ENCODE measurements around the gene ADAMTSL3. TPM values are rescaled to one million over a fixed set of nuclear protein-coding genes. Genes with fewer than 3 reads are reported as not detected.

Gene ADAMTSL3
- total and polyA plus RNA-seq, 2 donors (not counting 1 experiment from before 2014, with no cell fraction given), result 0.01 TPM; not detected in 1

DNA sequence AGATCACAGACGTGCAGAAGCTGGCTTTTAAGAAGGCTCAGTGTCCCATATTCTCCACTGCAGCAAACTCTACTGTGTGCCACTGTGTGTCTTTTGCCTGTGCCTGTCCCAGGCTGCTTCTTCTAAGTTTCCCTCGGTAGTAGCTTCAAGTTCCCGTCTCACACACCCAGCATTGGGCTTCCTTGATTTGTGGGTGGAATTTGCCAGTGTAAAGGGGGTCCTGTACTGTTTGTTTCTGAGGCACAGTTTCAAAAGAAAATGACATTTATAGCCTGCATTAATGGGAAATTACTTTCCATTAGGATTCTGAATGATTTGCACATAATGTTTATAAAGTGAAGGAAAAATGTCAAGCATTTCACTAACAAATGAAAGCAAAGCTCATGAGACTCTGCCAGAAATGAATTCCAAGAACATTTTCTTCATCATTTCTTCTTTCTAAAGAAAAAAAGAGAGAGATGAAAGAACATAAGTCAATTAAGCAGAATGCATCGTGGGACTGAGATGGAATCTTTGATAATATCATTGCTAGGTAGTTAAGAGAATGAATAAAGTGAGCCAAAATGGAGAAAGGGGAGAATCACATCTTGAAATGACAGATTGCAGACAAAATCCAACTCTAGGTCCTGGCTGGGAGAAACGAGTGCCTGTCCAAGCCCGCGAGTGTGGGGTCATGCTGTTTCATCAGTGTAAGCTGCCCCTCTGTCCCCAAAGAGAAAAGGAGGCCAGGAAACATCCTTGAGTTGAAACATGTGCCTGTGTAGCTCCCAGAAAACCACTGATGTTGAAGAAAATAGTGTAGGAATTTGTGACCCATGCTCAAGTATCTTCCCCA lies 48.6 kb upstream of the ADAMTSL3 start:
- no peak overlapping the region for H2AFZ ChIP-seq (ENCODE audit: insufficient read depth, low read depth, low read length, poor library complexity, severe bottlenecking)
- ChIA-PET POLR2A (no interaction called here), CTCF (interaction anchor here (0.6 kb wide), 1 partner anchor 1306 kb away, joined by 4 read pairs; no protein-coding TSS in a partner anchor)
- DNase-seq (no peak), ATAC-seq (ENCODE audit: low read depth) (no peak)
- H3K4me1 ChIP-seq (ENCODE audit: control insufficient read depth in 2 of 2, insufficient read depth in 2 of 2, low read length in 2 of 2), result no peaks in the 10 kb centered on the region
- no peaks in the 10 kb centered on the region for H3K36me3 ChIP-seq (replicated peaks in 1 of 2; ENCODE audit: control extremely low read depth in 1 of 2, control insufficient read depth in 1 of 2, extremely low read depth in 1 of 2, insufficient read depth in 2 of 2, low read length in 1 of 2)
- H3K27me3 ChIP-seq (replicated peaks in 1 of 4; ENCODE audit: control extremely low read depth in 1 of 4, control insufficient read depth in 3 of 4, insufficient read depth in 4 of 4, low read length in 3 of 4), result peaks cover 0 to 4% (median 0%) of the 10 kb centered on the region in 4 experiments
- no peaks in the 10 kb centered on the region for H3K4me1 Mint-ChIP-seq
- H3K4me3 Mint-ChIP-seq, result no peak overlapping the region
- H3K9me3 ChIP-seq (ENCODE audit: control extremely low read depth in 1 of 3, control insufficient read depth in 2 of 3, insufficient read depth in 1 of 3, low read length in 2 of 3), result no peaks in the 10 kb centered on the region
- TF ChIP-seq CTCF (IDR thresholded peaks at IDR 0.05) (no peak), EZH2 (IDR thresholded peaks at IDR 0.05; ENCODE audit: borderline replicate concordance, insufficient read depth, low read depth, low read length, poor library complexity, severe bottlenecking) (no peak)
- no peaks in the 10 kb centered on the region for H4K20me1 ChIP-seq (ENCODE audit: control insufficient read depth, insufficient read depth, low read length, poor library complexity, severe bottlenecking)
- H3K9ac ChIP-seq (ENCODE audit: low read length), result no peak overlapping the region
- no peaks in the 10 kb centered on the region for H3K79me2 ChIP-seq (ENCODE audit: control insufficient read depth, insufficient read depth, low read length)
- no peak overlapping the region for H3K4me2 ChIP-seq (replicated peaks; ENCODE audit: low read depth, low read length, poor library complexity, severe bottlenecking)
- 92% methylated on average over 7 of the region's 7 CpGs for WGBS (ENCODE audit: insufficient coverage)
- H3K27ac ChIP-seq (ENCODE audit: low read length in 2 of 2), result no peak overlapping the region
- no peak overlapping the region for H3K27ac Mint-ChIP-seq
- H3K4me3 ChIP-seq (ENCODE audit: control extremely low read depth in 1 of 5, extremely low read depth in 1 of 5, insufficient read depth in 1 of 5, low read depth in 2 of 5, low read length in 4 of 5), result no peak overlapping the region
- peaks cover 2% of the 10 kb centered on the region for H3K9me3 Mint-ChIP-seq (ENCODE audit: insufficient read depth)
- H3K27me3 Mint-ChIP-seq, result peaks cover 7% of the 10 kb centered on the region
- intact Hi-C loops (cut with micrococcal nuclease), result no loop called here

DNA sequence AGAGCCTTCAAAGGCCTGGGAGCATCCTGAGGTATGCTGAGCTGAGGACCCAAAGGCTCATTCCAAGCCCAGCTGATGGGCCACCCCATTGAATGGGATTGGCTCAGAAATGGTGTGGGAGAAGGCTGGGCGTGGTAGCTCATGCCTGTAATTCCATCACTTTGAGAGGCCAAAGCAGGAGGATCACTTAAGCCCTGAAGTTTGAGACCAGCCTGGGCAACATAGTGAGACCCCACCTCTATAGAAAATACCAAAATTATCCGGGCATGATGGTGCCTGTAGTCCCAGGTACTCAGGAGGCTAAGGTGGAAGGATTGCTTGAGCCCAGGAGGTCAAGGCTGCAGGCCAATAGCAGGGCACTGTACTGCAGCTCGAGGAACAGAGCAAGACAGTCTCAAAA lies 43.8 kb upstream of the ADAMTSL3 start:
- Histone ChIP-seq H4K20me1 (ENCODE audit: control insufficient read depth, insufficient read depth, low read length, poor library complexity, severe bottlenecking) (no peaks in the 10 kb centered on the region), H3K4me3 (ENCODE audit: control extremely low read depth in 1 of 5, extremely low read depth in 1 of 5, insufficient read depth in 1 of 5, low read depth in 2 of 5, low read length in 4 of 5) (no peak overlapping the region), H3K9ac (ENCODE audit: low read length) (no peak overlapping the region), H3K36me3 (replicated peaks in 1 of 2; ENCODE audit: control extremely low read depth in 1 of 2, control insufficient read depth in 1 of 2, extremely low read depth in 1 of 2, insufficient read depth in 2 of 2, low read length in 1 of 2) (no peaks in the 10 kb centered on the region), H3K4me2 (replicated peaks; ENCODE audit: low read depth, low read length, poor library complexity, severe bottlenecking) (no peak overlapping the region), H2AFZ (ENCODE audit: insufficient read depth, low read depth, low read length, poor library complexity, severe bottlenecking) (no peak overlapping the region), H3K27me3 (replicated peaks in 1 of 4; ENCODE audit: control extremely low read depth in 1 of 4, control insufficient read depth in 3 of 4, insufficient read depth in 4 of 4, low read length in 3 of 4) (no peaks in the 10 kb centered on the region), H3K79me2 (ENCODE audit: control insufficient read depth, insufficient read depth, low read length) (no peaks in the 10 kb centered on the region), H3K27ac (ENCODE audit: low read length in 2 of 2) (no peak overlapping the region), H3K4me1 (ENCODE audit: control insufficient read depth in 2 of 2, insufficient read depth in 2 of 2, low read length in 2 of 2) (no peaks in the 10 kb centered on the region), H3K9me3 (ENCODE audit: control extremely low read depth in 1 of 3, control insufficient read depth in 2 of 3, insufficient read depth in 1 of 3, low read length in 2 of 3) (no peaks in the 10 kb centered on the region)
- no peak for DNase-seq
- ChIA-PET POLR2A (no interaction called here), CTCF (no interaction called here)
- Mint-ChIP-seq H3K4me1 (no peaks in the 10 kb centered on the region), H3K4me3 (no peak overlapping the region), H3K9me3 (ENCODE audit: insufficient read depth) (no peaks in the 10 kb centered on the region), H3K27ac (no peak overlapping the region), H3K27me3 (peaks cover 6% of the 10 kb centered on the region)
- ATAC-seq (ENCODE audit: low read depth), result no peak
- intact Hi-C loops (cut with micrococcal nuclease), result no loop called here
- no CpG with 5 or more reads among the region's 3 CpGs for WGBS (ENCODE audit: insufficient coverage)
- TF ChIP-seq EZH2 (IDR thresholded peaks at IDR 0.05; ENCODE audit: borderline replicate concordance, insufficient read depth, low read depth, low read length, poor library complexity, severe bottlenecking) (no peak), CTCF (IDR thresholded peaks at IDR 0.05) (no peak)
